Cardiac fibroblast (primary cell): Measurements from ENCODE around the gene CDK19.

Experiments
- DNase-seq, 2 donors: peaks; one replicate each; pipeline versions ENCODE4 v3.0.0 to v3.0.0-alpha.2; 2010; ENCODE audit warnings: low read depth in 2 of 2
- H3K4me3 ChIP-seq, 2 donors: replicated peaks in 1 of 2; 1 replicate in 1 of 2; 2 replicates in 1 of 2; pipeline ENCODE4 v1.5.1; 2011; ENCODE audit warnings: low read depth in 2 of 2, low read length in 2 of 2, mild to moderate bottlenecking in 2 of 2, moderate library complexity in 1 of 2
- CTCF ChIP-seq: IDR thresholded peaks from one replicate; pipeline ENCODE4 v1.5.1; 2011; ENCODE audit warnings: low read depth, mild to moderate bottlenecking, low read length, inconsistent platforms

Gene CDK19

GRCh38 chr6:110615722-110616121 is 199.5 kb downstream of the CDK19 start:
- TF ChIP-seq CTCF: no peak
- peak in 1 of 2 donors; percentile 7 for DNase-seq
- no peak overlapping the region for H3K4me3 ChIP-seq

GRCh38 chr6:110614586-110614985 is 200.7 kb downstream of the CDK19 start:
- TF ChIP-seq CTCF: no peak
- no peak for DNase-seq
- H3K4me3 ChIP-seq: no peak overlapping the region

GRCh38 chr6:110614106-110614505 is 201.2 kb downstream of the CDK19 start:
- no peak for TF ChIP-seq CTCF
- no peak for DNase-seq
- no peak overlapping the region for H3K4me3 ChIP-seq

- peak in 1 of 2 donors; percentile 6 for DNase-seq
Observed at GRCh38 chr6:110613356-110613755, 201.9 kb downstream of the CDK19 start.

GRCh38 chr6:110612298-110612697 is 203.0 kb downstream of the CDK19 start:
- no peak overlapping the region for H3K4me3 ChIP-seq

More at GRCh38 chr6:110613356-110613755, 201.9 kb downstream of the CDK19 start:
- H3K4me3 ChIP-seq: no peak overlapping the region
- no peak for TF ChIP-seq CTCF

DNA sequence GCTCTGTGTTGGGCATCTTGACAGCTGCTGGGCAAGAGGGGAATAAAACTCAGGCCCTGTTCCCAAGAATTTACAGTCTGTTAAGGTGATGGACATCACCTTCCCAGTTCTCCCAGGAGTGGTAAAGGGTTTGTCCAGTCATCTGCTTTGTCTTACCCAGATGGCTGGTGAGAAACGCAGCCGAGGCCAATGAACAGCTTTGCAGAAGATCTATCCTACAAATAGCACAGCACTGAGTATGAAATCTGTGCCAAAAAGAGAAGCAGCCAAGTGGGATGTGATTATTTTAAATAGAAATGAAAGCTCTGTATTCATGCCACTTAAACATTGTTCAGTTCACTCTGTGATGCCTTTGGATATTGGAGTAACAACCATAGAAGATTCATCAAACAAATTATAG is 206.2 kb downstream of the CDK19 start:
- no peak overlapping the region for H3K4me3 ChIP-seq
- peak in 1 of 2 donors; percentile 17 for DNase-seq
- TF ChIP-seq CTCF: no peak

More at GRCh38 chr6:110612298-110612697, 203.0 kb downstream of the CDK19 start:
- TF ChIP-seq CTCF: no peak
- DNase-seq: no peak

- H3K4me3 ChIP-seq: no peak overlapping the region
Observed at GRCh38 chr6:110608151-110608550, 207.1 kb downstream of the CDK19 start.

More at GRCh38 chr6:110608151-110608550, 207.1 kb downstream of the CDK19 start:
- peak in 1 of 2 donors; percentile 7 for DNase-seq
- TF ChIP-seq CTCF: no peak
